ENCODE results near the gene DDOST. TPM values are rescaled to one million over a fixed set of nuclear protein-coding genes. Genes with fewer than 3 reads are reported as not detected.
A peak's percentile ranks its signal among the peaks of the same experiment; 100 is the strongest.
"Not testable (repeated sequence)": the region's sequence is repeated elsewhere in the genome, so short reads cannot be mapped to it uniquely, and the experiment has no call there.

DDOST gene
- total RNA-seq, 3 donors from 2014 or later, result 103 to 263 (median 159) TPM

GRCh38 chr1:20611652-20612051 is 49.5 kb downstream of the DDOST start:
- no peak for TF ChIP-seq CTCF (IDR thresholded peaks at IDR 0.05)
- Histone ChIP-seq H3K9me3 (no peaks in the 10 kb centered on the region), H3K36me3 (ENCODE audit: low read depth) (no peaks in the 10 kb centered on the region), H3K4me3 (no peak overlapping the region), H3K4me1 (ENCODE audit: low read depth) (peaks cover 17% of the 10 kb centered on the region)
- ATAC-seq, result no peak
- no peak for DNase-seq
- intact Hi-C loops (cut with DNase I, micrococcal nuclease), result no loop called here

GRCh38 chr1:20610970-20611369 is 50.2 kb downstream of the DDOST start:
- Histone ChIP-seq H3K9me3 (no peaks in the 10 kb centered on the region), H3K4me3 (no peak overlapping the region), H3K4me1 (ENCODE audit: low read depth) (peaks cover 17% of the 10 kb centered on the region), H3K36me3 (ENCODE audit: low read depth) (no peaks in the 10 kb centered on the region)
- ATAC-seq (no peak), DNase-seq (no peak)
- TF ChIP-seq CTCF (IDR thresholded peaks at IDR 0.05), result no peak
- intact Hi-C loops (cut with DNase I, micrococcal nuclease), result no loop called here

GRCh38 chr1:20609541-20609940 is 51.6 kb downstream of the DDOST start:
- H3K4me3 ChIP-seq, result no peak overlapping the region

GRCh38 chr1:20606801-20607570 is 54.2 kb downstream of the DDOST start:
- intact Hi-C loops (cut with DNase I, micrococcal nuclease); H3K4me1 ChIP-seq (ENCODE audit: low read depth); DNase-seq: not testable (repeated sequence)

More at GRCh38 chr1:20609541-20609940, 51.6 kb downstream of the DDOST start:
- no peak for ATAC-seq
- no peaks in the 10 kb centered on the region for H3K36me3 ChIP-seq (ENCODE audit: low read depth)
- peaks cover 22% of the 10 kb centered on the region for H3K4me1 ChIP-seq (ENCODE audit: low read depth)
- intact Hi-C loops (cut with DNase I, micrococcal nuclease), result no loop called here
- H3K9me3 ChIP-seq, result no peaks in the 10 kb centered on the region
- TF ChIP-seq CTCF (IDR thresholded peaks at IDR 0.05), result no peak
- no peak for DNase-seq

GRCh38 chr1:20604678-20605077 is 56.5 kb downstream of the DDOST start:
- intact Hi-C loops (cut with DNase I, micrococcal nuclease), result no loop called here
- DNase-seq, result peak in 1 of 3 donors; percentile 37
- Histone ChIP-seq H3K9me3 (no peaks in the 10 kb centered on the region), H3K36me3 (ENCODE audit: low read depth) (no peaks in the 10 kb centered on the region), H3K4me3 (no peak overlapping the region), H3K4me1 (ENCODE audit: low read depth) (peaks cover 5% of the 10 kb centered on the region)
- no peak for TF ChIP-seq CTCF (IDR thresholded peaks at IDR 0.05)
- ATAC-seq, result peak; percentile 90

More at GRCh38 chr1:20606801-20607570, 54.2 kb downstream of the DDOST start:
- not testable (repeated sequence) for H3K36me3 ChIP-seq (ENCODE audit: low read depth); H3K4me3 ChIP-seq; ATAC-seq; H3K9me3 ChIP-seq
